GM19099 (cell line): ENCODE data around the gene ASIP.

ENCODE experiments used
- POLR2A ChIP-seq: IDR thresholded peaks from 3 replicates; pipeline ENCODE4 v1.6.1; 2011; ENCODE audit warnings: low read depth; ENCODE audit not compliant: insufficient read length; ENCODE audit errors: extremely low read depth

ASIP gene

DNA sequence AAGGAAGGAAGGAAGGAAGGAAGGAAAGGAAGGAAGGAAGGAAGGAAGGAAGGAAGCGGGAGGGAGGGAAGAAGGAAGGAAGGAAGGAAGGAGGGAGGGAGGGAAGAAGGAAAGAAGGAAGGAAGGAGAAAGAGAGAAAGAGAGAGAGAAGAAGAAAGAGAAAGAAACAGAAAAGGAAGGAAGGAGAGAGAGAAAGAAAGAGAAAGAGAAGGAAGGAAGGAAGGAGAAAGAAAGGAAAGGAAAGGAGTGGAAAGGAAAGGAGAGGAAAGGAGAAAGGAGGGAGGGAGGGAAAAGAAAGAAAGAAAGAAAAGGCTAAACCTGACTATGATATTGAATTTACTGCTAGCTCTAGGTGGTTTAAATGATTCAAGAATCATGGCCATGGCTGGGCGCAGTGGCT lies 5.3 kb upstream of the ASIP start:
- TF ChIP-seq POLR2A, result no peak

DNA sequence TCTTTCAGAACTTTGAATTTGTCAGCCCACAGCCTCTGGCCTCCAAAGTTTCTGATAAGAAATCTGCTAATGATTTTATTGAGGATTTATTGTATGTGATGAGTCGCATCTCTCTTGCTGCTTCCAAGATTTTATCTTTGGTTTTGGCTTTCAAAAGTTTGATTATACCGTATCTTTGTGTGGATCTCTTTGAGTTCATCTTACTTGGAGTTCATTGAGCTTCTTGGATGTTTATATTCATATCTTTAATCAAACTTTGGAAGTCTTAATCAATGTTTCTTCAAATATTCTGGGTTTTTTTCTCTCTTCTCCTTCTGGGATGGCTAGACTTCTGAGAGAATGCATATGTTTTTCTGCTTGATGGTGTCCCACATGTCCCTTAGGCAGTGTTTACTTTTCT lies 3.3 kb upstream of the ASIP start:
- TF ChIP-seq POLR2A, result no peak

- no peak for TF ChIP-seq POLR2A
These were observed 1.1 kb upstream of the ASIP start for GRCh38 chr20:34240121-34240520.

DNA sequence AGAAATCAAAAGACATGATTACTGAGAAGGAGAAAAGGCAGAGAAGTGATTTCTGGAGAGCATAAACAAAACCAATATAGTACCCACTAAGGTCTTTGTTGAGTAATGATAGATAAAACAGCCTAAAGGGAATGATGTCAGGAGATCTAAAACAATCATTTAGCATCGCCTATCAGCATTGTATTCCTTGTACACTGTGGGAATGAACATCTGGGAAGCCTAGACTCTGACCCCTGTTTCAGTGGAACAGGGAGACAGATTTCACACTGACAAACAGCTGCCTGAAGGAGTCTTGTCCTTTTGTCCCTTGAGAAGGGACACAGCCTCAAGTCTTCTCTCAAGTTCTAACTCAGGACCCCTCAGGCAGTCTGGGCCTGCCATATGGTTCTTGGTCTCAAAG lies 1.7 kb downstream of the ASIP start:
- no peak for TF ChIP-seq POLR2A

- no peak for TF ChIP-seq POLR2A
These were observed 2.2 kb downstream of the ASIP start for GRCh38 chr20:34243377-34243776.

DNA sequence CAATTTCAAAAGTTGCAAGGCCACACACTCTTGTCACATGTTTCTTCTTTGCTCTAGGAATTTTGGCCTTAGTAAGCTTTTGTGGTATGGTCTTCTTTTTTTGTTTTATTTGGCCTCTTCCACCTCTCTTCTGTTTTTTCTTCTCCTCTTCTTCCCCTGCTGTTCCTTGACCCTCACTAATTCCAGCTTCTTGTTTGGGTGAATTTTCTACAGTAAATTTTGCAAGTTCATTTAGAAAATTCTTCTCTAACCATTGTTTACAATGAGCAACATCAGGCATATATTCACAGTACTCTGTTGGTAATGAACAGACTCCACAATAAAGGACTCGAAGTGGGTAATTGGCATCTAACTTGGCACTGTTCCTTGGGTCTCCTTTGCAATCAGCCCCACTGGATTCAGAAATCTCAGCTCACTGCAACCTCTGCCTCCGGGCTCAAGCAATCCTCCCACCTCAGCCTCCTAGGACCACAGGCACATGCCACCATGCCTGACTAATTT lies 5.0 kb downstream of the ASIP start:
- TF ChIP-seq POLR2A, result no peak

- TF ChIP-seq POLR2A, result no peak
These were observed 8.1 kb downstream of the ASIP start for GRCh38 chr20:34249291-34249690.

- TF ChIP-seq POLR2A, result no peak
These were observed 8.8 kb downstream of the ASIP start for GRCh38 chr20:34250005-34250404.

DNA sequence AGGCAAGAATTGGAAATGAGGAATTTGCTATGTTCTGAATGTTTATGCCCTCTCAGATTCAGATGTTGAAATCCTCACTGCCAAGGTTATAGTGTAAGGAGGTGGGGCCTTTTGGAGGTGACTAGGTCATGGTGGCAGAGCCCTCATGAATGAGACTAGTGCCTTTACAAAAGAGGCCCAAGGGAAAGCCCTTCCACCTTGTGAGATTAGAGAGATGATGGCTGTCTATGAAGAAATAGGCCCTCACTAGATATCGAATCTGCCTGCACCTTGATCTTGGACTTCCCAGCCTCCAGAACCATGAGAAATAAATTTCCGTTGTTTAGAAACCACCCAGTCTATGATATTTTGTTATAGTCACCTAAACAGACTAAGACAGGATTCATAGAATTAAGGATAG lies 10.4 kb downstream of the ASIP start:
- no peak for TF ChIP-seq POLR2A

DNA sequence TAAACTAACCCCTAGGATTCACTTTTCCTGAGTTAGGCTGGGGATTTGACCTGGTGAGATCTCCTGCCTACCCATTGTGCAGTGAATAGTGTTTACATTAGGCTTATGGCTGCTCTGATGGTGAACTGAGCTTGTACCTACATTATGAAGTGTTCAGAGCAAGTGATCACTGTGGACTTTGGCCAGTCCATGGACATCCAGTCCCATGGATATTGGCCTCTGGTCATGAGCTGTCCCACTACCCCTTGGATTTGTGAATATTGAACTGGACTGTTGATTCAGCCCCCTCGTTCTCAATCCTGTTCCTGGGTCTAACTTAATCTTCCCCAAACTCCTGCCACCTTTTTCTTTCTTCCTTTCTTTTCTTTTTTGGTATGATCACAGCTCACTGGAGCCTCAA lies 13.8 kb downstream of the ASIP start:
- no peak for TF ChIP-seq POLR2A

DNA sequence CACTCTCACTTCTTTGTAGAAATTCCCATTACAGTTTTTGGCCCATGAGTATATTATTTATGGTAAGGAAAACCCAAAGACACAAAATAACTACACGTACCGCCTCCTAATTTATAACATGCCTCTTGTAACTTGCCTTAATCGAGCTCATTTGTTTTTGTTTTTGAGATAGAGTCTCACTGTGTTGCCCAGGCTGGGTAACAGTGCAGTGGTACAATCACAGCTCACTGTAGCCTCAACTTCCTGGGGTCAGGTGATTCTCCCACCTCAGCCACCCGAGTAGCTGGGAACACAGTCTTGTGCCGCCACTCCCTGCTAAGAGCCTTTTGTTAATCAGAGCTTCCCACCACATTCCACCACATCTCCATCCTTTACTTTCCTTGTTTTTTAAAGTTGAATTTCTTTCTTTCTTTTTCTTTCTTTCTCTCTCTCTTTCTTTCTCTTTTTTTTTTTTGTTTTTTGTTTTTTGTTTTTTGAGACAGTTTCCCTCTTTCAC lies 15.5 kb downstream of the ASIP start:
- TF ChIP-seq POLR2A, result no peak

DNA sequence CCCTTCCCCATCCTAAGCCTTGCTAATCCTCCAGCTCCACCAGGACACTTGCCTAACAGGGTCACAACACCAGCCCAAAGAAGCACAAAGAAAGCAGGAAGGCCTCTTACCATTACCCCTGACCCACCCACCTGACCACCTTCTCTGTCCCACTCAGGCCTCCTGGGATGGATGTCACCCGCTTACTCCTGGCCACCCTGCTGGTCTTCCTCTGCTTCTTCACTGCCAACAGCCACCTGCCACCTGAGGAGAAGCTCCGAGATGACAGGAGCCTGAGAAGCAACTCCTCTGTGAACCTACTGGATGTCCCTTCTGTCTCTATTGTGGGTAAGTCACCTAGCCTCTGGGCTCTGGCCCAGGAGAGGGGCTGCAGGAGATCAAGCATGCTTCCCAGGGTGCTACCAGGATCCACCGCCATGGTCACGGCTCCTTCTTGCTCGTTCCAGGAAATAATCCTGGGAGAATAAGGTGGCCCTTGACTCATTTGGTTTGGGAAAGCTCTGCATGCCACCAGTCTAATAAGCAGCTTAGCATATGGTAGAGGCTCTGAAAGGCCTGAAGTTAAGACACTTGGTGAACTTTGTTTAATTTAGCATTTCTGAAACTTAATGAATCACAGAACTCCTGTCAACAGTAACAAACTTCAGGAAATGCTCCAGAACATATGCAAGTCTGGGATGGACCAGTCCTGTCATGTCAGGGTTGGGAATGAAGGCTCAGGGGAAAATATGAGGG lies 19.2 kb downstream of the ASIP start:
- no peak for TF ChIP-seq POLR2A

DNA sequence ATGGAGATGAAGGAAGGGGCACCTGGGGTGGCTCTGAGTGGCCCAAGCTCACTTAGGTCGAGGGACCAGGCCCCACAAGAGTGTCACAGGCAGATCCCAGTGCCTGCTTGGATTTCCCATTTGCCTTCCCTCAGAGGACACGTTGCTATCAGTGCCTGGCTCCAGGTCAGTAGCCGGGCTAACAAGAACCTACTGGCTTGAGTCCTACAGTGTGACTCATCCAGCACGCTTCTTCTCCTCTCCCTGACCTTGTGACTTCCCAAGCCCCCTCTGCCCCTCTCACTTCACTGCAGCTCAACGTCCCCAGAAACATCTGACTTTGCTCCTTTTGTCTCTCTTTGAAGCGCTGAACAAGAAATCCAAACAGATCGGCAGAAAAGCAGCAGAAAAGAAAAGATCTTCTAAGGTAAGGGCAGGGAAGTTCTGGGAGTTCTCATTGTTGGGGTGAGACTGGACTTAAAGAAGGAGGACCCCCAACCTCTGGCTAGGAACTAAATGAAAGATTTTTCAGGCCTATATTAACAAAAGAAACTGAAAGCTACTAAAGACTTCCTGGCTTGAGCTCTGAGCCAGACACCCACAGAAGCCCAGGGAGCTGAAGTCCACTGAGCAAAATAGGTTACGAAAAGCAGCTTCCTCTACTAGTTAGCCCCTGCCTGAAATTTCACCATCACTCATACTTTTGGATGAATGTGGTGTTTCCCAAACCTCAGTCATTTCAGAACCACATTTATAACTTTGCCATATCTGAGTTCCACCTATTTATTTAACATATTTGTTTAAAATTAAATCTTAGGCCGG lies 21.5 kb downstream of the ASIP start:
- TF ChIP-seq POLR2A, result no peak

DNA sequence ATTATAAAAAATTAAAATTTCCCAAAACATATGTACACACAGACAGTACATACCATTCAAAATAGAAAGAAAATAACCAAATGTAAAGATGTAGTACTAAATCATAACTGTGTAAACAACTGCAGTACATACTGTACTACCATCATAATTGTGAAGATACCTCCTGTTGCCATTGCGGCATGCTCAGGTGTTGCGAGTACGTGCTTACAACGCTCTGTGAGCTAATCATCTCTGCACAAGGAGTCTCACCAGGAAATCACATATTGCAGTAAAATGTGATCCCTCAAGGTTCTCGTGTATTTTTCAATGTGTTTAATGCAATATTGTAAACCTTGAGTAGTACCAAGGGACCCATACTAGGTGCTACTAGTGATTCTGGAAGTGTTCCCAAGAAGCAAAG lies 22.9 kb downstream of the ASIP start:
- no peak for TF ChIP-seq POLR2A

- no peak for TF ChIP-seq POLR2A
These were observed 26.9 kb downstream of the ASIP start for GRCh38 chr20:34268145-34268544.
